ENCODE measurements around the gene AAMP.

The AAMP gene

DNA sequence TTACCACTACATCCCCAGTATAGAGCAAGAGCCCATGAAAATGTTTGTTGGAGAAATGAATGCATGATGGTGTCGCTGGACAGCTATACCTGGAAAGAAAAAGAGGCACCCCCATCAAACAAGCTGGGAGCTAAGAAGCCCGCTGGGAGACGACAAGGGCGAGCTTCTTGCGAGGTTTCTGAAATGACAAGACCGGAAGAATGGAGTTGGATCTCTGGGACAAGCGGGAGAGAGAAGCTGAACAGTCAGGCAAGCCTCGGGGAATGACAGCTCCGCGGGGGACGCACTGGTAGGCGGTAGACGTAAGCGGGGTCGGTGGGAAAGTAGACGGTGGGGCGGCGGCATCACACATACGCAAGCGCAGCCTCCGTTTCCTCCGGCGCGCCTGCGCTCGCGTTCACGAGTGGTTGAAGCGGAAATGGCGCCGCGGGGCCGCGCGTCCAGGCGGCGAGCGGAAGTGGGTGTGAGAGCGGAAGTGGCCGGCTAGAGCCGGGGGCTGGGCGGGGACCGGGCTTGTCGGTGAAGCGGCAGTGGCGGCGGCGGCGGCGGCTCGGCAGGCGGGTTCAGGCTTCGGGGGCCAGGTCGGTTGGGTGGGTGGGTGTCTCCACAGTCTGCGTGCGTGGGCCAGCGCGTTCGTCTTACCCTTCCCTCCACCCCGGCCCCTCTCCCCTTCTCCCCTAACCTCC is 53.1 kb downstream of the AAMP start, which contains the start of gene ARPC2:
Gene ARPC2, plus strand, starts transcription at position 516 of the 686 bp plus-strand sequence. CDS start 282 bp downstream, outside the sequence.
- H3K4me3 ChIP-seq (ENCODE audit: low read depth in 1 of 2, low read length in 2 of 2): peak within 1 kb of the TSS; percentile 96
- H3K9me3 ChIP-seq (ENCODE audit: control insufficient read depth in 1 of 2, low read length in 2 of 2): no peaks in the 10 kb centered on the region
- H3K27ac ChIP-seq (ENCODE audit: low read length): peak within 1 kb of the TSS; percentile 98
- peaks cover 4% of the 10 kb centered on the region in 2 donors for H3K36me3 ChIP-seq (ENCODE audit: control insufficient read depth in 1 of 2, insufficient read depth in 2 of 2, low read length in 2 of 2)
- H3K27me3 ChIP-seq (ENCODE audit: low read depth, low read length): no peaks in the 10 kb centered on the region
- H3K4me1 ChIP-seq (ENCODE audit: control insufficient read depth in 1 of 2, insufficient read depth in 2 of 2, low read length in 2 of 2): peaks cover 26 to 34% of the 10 kb centered on the region in 2 donors

DNA sequence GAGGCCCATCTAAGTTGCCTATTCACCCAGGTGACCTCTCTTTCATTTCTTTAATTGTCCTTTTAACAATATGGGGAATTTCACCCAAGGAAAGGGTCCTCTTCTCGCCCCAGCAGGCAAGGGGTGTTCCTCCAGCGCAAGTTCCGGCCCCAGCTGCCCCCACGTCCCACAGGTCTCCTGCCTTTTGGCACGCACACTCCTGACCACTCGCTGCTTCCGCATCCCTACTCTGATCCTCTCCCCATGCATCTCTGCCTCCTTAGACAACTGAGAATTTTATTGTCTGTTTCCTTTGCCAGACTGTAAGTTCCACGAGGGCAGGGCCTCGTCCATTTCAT is 53.6 kb downstream of the AAMP start:
- H3K9me3 ChIP-seq (ENCODE audit: control insufficient read depth in 1 of 2, low read length in 2 of 2): no peaks in the 10 kb centered on the region
- peaks cover under 1 to 4% of the 10 kb centered on the region in 2 donors for H3K36me3 ChIP-seq (ENCODE audit: control insufficient read depth in 1 of 2, insufficient read depth in 2 of 2, low read length in 2 of 2)
- H3K27ac ChIP-seq (ENCODE audit: low read length): peak overlapping the region; percentile 98
- H3K4me3 ChIP-seq (ENCODE audit: low read depth in 1 of 2, low read length in 2 of 2): peak overlapping the region; percentile 96
- H3K27me3 ChIP-seq (ENCODE audit: low read depth, low read length): no peaks in the 10 kb centered on the region
- H3K4me1 ChIP-seq (ENCODE audit: control insufficient read depth in 1 of 2, insufficient read depth in 2 of 2, low read length in 2 of 2): peaks cover 23 to 29% of the 10 kb centered on the region in 2 donors

Data from muscle layer of duodenum (tissue), 2 donors.